H9 (cell line): ENCODE results near the gene GOLGA8Q. TPM values are rescaled to one million over a fixed set of nuclear protein-coding genes. Genes with fewer than 3 reads are reported as not detected.

Experiments
- total RNA-seq: library from RNA; stranded (reverse); gene quantifications from 2 replicates; pipeline ENCODE4 v1.2.1, GENCODE V29; 2021

GOLGA8Q gene
- total RNA-seq, 1 experiment from 2014 or later = not detected

Other genes with a start within 250 kb of the GOLGA8Q start
- 2.4 and 4.3 TPM in 2 replicates for gene CHRFAM7A, start 158.5 kb upstream of the GOLGA8Q start, total RNA-seq
- gene GOLGA8R, start 137.8 kb upstream of the GOLGA8Q start, total RNA-seq = 0.20 and 0.26 TPM in 2 replicates
- gene GOLGA8H, start 52.0 kb downstream of the GOLGA8Q start, total RNA-seq = 0.70 and 0.94 TPM in 2 replicates